C4-2B (cell line): ENCODE results near the gene CNP.

Experiments
- CTCF ChIP-seq: fragments of 450-650 bp; conservative IDR thresholded peaks from 2 replicates; pipeline ENCODE4 v1.5.1; 2017; ENCODE audit warnings: mild to moderate bottlenecking
- ZFX ChIP-seq: fragments of 450-650 bp; IDR thresholded peaks from 2 replicates; pipeline ENCODE4 v1.6.1; 2017

- TF ChIP-seq CTCF (no peak), ZFX (no peak; the same call in 1 of the 2 replicates)
These were observed 57.1 kb downstream of the CNP start for GRCh38 chr17:42023524-42024349.
